SK-N-SH treated with all-trans-retinoic acid at 6 μM for 48 hours (cell line): ENCODE measurements around the gene NDUFB1.

ENCODE experiments used
- ATAC-seq: fragments of 200-7000 bp; cut with Tn5 transposase; 3 replicates; pipeline ENCODE4 v1.9.1; 2020; ENCODE audit warnings: mild to moderate bottlenecking, moderate library complexity
- ARNTL ChIP-seq: fragments of 450-650 bp; formaldehyde crosslinking; IDR thresholded peaks from 2 replicates; pipeline ENCODE4 v1.5.0; 2020; ENCODE audit warnings: low read depth, mild to moderate bottlenecking, moderate library complexity, borderline replicate concordance
- ISL1 ChIP-seq: fragments of 250-450 bp; sonication (Bioruptor Pico); IDR thresholded peaks from 2 replicates; pipeline ENCODE4 v2.1.2; 2022; ENCODE audit warnings: mild to moderate bottlenecking, moderate library complexity
- OSR1 ChIP-seq: fragments of 250-450 bp; sonication (Bioruptor Pico); IDR thresholded peaks from 2 replicates; pipeline ENCODE4 v1.8.0; 2022; ENCODE audit warnings: moderate library complexity, mild to moderate bottlenecking, inconsistent platforms
- PPARA ChIP-seq: fragments of 250-450 bp; sonication (Bioruptor Pico); IDR thresholded peaks from 2 replicates; pipeline ENCODE4 v1.5.0; 2020; ENCODE audit warnings: mild to moderate bottlenecking, borderline replicate concordance
- SNAI2 ChIP-seq: fragments of 250-450 bp; sonication (Bioruptor Pico); IDR thresholded peaks from 2 replicates; pipeline ENCODE4 v1.5.0; 2020; ENCODE audit warnings: mild to moderate bottlenecking, moderate library complexity
- TOX ChIP-seq: fragments of 250-450 bp; sonication (Bioruptor Pico); IDR thresholded peaks from 2 replicates; pipeline ENCODE4 v1.8.0; 2021; ENCODE audit warnings: mild to moderate bottlenecking, moderate library complexity, borderline replicate concordance
- ZFP30 ChIP-seq: fragments of 450-650 bp; formaldehyde crosslinking; IDR thresholded peaks from 2 replicates; pipeline ENCODE4 v1.5.0; 2022; ENCODE audit warnings: mild to moderate bottlenecking, moderate library complexity
- ZNF565 ChIP-seq: fragments of 450-650 bp; formaldehyde crosslinking; conservative IDR thresholded peaks from 2 replicates; pipeline ENCODE4 v1.5.0; 2020; ENCODE audit warnings: low read depth, mild to moderate bottlenecking, moderate library complexity
- ZNF8 ChIP-seq: fragments of 450-650 bp; formaldehyde crosslinking; IDR thresholded peaks from 2 replicates; pipeline ENCODE4 v1.5.0; 2020; ENCODE audit warnings: mild to moderate bottlenecking, moderate library complexity
- TF ChIP-seq, protein P1 (sequence below): fragments of 250-450 bp; sonication (Bioruptor Pico); IDR thresholded peaks from 2 replicates; pipeline ENCODE4 v1.8.0; 2020; ENCODE audit warnings: mild to moderate bottlenecking, moderate library complexity, borderline replicate concordance
- TF ChIP-seq, protein P2 (sequence below): fragments of 250-450 bp; sonication (Bioruptor Pico); IDR thresholded peaks from 2 replicates; pipeline ENCODE4 v1.5.1; 2021; ENCODE audit warnings: mild to moderate bottlenecking, moderate library complexity
- TF ChIP-seq, protein P3 (sequence below): fragments of 250-450 bp; sonication (Bioruptor Pico); IDR thresholded peaks from 2 replicates; pipeline ENCODE4 v1.8.0; 2021; ENCODE audit warnings: low read depth, mild to moderate bottlenecking, moderate library complexity, borderline replicate concordance

NDUFB1 gene

DNA sequence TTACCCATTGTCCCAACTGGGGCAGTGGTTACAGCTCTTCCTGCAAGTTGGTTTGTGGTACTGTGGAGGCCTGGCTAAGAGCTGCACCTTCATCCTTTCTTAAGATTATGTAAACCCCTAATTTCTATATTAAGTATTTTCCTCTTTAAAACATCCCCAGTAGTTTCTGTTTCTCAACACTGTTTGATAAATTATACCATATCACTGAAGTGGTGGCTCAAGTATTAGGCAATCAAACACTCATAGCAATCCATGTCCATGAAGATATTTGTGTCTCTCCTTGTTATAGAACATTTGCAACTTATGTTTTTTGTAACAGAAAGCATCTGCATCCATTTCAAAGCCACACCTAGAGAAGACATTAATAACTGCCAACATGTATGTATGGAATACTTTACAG lies 47.0 kb downstream of the NDUFB1 start:
- TF ChIP-seq, protein P1, sequence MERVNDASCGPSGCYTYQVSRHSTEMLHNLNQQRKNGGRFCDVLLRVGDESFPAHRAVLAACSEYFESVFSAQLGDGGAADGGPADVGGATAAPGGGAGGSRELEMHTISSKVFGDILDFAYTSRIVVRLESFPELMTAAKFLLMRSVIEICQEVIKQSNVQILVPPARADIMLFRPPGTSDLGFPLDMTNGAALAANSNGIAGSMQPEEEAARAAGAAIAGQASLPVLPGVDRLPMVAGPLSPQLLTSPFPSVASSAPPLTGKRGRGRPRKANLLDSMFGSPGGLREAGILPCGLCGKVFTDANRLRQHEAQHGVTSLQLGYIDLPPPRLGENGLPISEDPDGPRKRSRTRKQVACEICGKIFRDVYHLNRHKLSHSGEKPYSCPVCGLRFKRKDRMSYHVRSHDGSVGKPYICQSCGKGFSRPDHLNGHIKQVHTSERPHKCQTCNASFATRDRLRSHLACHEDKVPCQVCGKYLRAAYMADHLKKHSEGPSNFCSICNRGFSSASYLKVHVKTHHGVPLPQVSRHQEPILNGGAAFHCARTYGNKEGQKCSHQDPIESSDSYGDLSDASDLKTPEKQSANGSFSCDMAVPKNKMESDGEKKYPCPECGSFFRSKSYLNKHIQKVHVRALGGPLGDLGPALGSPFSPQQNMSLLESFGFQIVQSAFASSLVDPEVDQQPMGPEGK (CRISPR knock-in tag) = no peak
- no peak for TF ChIP-seq ZNF565 (CRISPR knock-in tag)
- TF ChIP-seq ISL1 (CRISPR knock-in tag) = no peak
- no peak for TF ChIP-seq OSR1 (CRISPR knock-in tag)
- TF ChIP-seq TOX = no peak
- TF ChIP-seq, protein P2, sequence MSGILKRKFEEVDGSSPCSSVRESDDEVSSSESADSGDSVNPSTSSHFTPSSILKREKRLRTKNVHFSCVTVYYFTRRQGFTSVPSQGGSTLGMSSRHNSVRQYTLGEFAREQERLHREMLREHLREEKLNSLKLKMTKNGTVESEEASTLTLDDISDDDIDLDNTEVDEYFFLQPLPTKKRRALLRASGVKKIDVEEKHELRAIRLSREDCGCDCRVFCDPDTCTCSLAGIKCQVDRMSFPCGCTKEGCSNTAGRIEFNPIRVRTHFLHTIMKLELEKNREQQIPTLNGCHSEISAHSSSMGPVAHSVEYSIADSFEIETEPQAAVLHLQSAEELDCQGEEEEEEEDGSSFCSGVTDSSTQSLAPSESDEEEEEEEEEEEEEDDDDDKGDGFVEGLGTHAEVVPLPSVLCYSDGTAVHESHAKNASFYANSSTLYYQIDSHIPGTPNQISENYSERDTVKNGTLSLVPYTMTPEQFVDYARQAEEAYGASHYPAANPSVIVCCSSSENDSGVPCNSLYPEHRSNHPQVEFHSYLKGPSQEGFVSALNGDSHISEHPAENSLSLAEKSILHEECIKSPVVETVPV (CRISPR knock-in tag) = no peak
- TF ChIP-seq PPARA (CRISPR knock-in tag) = no peak
- no peak for TF ChIP-seq SNAI2 (CRISPR knock-in tag)
- TF ChIP-seq, protein P3, sequence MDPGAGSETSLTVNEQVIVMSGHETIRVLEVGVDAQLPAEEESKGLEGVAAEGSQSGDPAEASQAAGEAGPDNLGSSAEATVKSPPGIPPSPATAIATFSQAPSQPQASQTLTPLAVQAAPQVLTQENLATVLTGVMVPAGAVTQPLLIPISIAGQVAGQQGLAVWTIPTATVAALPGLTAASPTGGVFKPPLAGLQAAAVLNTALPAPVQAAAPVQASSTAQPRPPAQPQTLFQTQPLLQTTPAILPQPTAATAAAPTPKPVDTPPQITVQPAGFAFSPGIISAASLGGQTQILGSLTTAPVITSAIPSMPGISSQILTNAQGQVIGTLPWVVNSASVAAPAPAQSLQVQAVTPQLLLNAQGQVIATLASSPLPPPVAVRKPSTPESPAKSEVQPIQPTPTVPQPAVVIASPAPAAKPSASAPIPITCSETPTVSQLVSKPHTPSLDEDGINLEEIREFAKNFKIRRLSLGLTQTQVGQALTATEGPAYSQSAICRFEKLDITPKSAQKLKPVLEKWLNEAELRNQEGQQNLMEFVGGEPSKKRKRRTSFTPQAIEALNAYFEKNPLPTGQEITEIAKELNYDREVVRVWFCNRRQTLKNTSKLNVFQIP (CRISPR knock-in tag) = no peak
- no peak for TF ChIP-seq ARNTL
- no peak for TF ChIP-seq ZFP30 (CRISPR knock-in tag)
- TF ChIP-seq ZNF8 (CRISPR knock-in tag) = no peak
- ATAC-seq = no peak
